GM21717 (cell line): ENCODE results near the gene C9orf78.

Experiments
- ATAC-seq: cut with Tn5 transposase; IDR thresholded peaks from one replicate; pipeline ENCODE4 v1.9.1; 2021; ENCODE audit warnings: mild to moderate bottlenecking, moderate library complexity; ENCODE audit not compliant: unreplicated experiment

The C9orf78 gene

GRCh38 chr9:129779560-129780190, 55.4 kb downstream of the C9orf78 start:
- no peak for ATAC-seq

DNA sequence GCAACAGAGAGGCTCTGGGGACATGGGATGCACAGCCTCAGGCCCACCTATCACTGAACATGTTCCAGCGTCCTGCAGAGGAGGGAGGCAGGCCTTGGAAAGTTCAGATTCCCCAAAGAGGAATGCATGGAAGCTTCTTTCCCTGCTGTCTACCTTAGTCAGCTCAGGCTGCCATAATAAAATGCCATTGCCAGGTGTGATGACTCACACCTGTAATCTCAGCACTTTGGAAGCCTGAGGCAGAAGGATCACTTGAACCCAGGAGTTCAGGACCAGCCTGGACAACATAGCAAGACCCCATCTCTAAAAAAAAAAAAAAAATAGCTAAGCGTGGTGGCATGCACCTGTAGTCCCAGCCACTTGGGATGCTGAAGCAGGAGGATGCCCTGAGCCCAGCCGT, 56.6 kb downstream of the C9orf78 start:
- ATAC-seq: no peak

GRCh38 chr9:129777769-129778130, 57.3 kb downstream of the C9orf78 start:
- ATAC-seq: no peak
